HCT116 (cell line): ENCODE measurements around the gene RAB2B.

Experiments used
- CEBPB ChIP-seq: IDR thresholded peaks from 2 replicates; pipeline ENCODE4 v1.6.1; 2012; ENCODE audit warnings: low read depth
- EZH2 ChIP-seq: fragments of 200-600 bp; sonication (generic); IDR thresholded peaks from 2 replicates; pipeline ENCODE4 v1.6.1; 2017; ENCODE audit warnings: antibody characterized with exemption, mixed run types
- POLR2A ChIP-seq: IDR thresholded peaks from 2 replicates; pipeline ENCODE4 v1.7.0; 2011; ENCODE audit warnings: borderline replicate concordance; ENCODE audit not compliant: insufficient read depth, insufficient read length; ENCODE audit errors: extremely low read depth
- POLR2AphosphoS5 ChIP-seq: IDR thresholded peaks from 2 replicates; pipeline ENCODE4 v1.6.1; 2011; ENCODE audit warnings: mild to moderate bottlenecking, low read depth, low read length, moderate library complexity
- SP1 ChIP-seq: IDR thresholded peaks from 2 replicates; pipeline ENCODE4 v1.6.1; 2012; ENCODE audit warnings: low read depth
- ZNF274 ChIP-seq: fragments of 200-500 bp; sonication (Bioruptor generic); IDR thresholded peaks from 2 replicates; pipeline ENCODE4 v1.6.1; 2014; ENCODE audit warnings: mild to moderate bottlenecking, low read depth, low read length, inconsistent platforms
- TF ChIP-seq, protein P1 (sequence below), 3 experiments: fragments of 200-600 bp in 1 of 3; sonication (generic) in 1 of 3; IDR thresholded peaks in 2 of 3; conservative IDR thresholded peaks in 1 of 3; 2 replicates each; pipeline ENCODE4 v1.5.1; 2012 to 2017; ENCODE audit warnings: low read depth in 2 of 3, low read length in 2 of 3, antibody characterized with exemption in 1 of 3, borderline replicate concordance in 1 of 3, control low read depth in 1 of 3, mild to moderate bottlenecking in 1 of 3, mixed read lengths in 1 of 3, mixed run types in 1 of 3, moderate library complexity in 1 of 3; ENCODE audit not compliant: insufficient read depth in 1 of 3

DNA sequence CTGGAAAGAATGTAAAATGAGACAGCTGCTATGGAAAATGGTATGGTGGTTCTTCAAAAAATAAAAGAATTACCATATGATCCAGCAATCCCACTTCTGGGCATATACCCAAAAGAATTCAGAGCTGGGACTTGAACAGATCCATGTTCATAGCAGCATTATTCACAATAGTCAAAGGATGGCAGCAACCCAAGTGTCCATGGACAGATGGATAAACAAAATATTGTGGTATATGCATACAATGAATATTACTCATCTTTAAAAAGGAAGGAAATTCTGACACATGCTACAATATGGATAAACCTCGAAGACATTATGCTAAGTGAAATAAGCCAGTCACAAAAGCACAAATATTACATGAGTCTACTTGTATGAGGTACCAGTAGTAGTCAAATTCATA lies 9.1 kb downstream of the RAB2B start:
- TF ChIP-seq, protein P1, sequence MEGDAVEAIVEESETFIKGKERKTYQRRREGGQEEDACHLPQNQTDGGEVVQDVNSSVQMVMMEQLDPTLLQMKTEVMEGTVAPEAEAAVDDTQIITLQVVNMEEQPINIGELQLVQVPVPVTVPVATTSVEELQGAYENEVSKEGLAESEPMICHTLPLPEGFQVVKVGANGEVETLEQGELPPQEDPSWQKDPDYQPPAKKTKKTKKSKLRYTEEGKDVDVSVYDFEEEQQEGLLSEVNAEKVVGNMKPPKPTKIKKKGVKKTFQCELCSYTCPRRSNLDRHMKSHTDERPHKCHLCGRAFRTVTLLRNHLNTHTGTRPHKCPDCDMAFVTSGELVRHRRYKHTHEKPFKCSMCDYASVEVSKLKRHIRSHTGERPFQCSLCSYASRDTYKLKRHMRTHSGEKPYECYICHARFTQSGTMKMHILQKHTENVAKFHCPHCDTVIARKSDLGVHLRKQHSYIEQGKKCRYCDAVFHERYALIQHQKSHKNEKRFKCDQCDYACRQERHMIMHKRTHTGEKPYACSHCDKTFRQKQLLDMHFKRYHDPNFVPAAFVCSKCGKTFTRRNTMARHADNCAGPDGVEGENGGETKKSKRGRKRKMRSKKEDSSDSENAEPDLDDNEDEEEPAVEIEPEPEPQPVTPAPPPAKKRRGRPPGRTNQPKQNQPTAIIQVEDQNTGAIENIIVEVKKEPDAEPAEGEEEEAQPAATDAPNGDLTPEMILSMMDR (IDR thresholded peaks at IDR 0.05 in 2 of 3, conservative IDR thresholded peaks at IDR 0.05 in 1 of 3; ENCODE audit: borderline replicate concordance in 1 of 3, insufficient read depth in 1 of 3, low read depth in 2 of 3, low read length in 2 of 3): no peak
- TF ChIP-seq ZNF274 (no peak), POLR2AphosphoS5 (no peak), CEBPB (no peak), POLR2A (no peak), SP1 (no peak), EZH2 (no peak)
